Measurements from ENCODE around the gene SPG7.

DNA sequence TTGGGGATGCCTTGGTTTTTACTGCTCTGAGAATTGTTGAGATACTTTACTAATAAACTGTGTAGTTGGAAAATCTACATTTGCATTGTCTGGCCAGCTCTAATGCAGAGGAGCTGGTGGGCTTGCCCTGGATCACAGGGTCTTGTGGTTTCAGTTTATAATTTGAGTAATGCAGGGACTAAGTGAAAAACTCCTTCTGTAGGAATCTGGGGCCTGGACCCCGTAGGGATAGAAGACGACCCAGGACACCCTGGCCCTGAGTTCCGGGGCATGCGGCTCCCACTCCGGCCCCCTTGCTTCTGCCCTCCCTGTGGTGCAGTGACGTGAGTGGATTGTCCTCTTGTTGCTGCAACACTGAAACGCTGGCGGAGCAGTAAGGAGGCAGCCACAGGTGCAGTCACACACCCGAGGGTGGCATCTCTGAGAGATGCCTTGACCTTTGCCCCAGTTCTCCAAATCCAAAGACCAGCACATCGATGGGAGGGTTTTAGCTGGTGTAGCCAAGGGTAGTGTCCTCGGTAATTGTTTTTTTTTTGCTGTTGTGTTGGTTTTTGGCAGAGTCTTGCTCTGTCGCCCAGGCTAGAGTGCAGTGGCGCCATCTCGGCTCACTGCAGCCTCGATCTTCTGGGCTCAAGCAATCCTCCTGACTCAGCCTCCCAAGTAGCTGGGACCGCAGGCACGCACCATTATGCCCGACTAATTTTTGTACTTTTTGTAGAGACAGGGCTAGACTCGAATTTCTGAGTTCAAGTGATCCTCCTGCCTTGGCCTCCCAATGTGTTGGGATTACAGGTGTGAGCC lies 49.7 kb downstream of the SPG7 start:
- TF ChIP-seq, protein P1, sequence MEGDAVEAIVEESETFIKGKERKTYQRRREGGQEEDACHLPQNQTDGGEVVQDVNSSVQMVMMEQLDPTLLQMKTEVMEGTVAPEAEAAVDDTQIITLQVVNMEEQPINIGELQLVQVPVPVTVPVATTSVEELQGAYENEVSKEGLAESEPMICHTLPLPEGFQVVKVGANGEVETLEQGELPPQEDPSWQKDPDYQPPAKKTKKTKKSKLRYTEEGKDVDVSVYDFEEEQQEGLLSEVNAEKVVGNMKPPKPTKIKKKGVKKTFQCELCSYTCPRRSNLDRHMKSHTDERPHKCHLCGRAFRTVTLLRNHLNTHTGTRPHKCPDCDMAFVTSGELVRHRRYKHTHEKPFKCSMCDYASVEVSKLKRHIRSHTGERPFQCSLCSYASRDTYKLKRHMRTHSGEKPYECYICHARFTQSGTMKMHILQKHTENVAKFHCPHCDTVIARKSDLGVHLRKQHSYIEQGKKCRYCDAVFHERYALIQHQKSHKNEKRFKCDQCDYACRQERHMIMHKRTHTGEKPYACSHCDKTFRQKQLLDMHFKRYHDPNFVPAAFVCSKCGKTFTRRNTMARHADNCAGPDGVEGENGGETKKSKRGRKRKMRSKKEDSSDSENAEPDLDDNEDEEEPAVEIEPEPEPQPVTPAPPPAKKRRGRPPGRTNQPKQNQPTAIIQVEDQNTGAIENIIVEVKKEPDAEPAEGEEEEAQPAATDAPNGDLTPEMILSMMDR (IDR thresholded peaks at IDR 0.05; ENCODE audit: low read depth, low read length), result no peak
- no peak for TF ChIP-seq POLR2A (IDR thresholded peaks at IDR 0.05; ENCODE audit: extremely low read depth, insufficient read length)

Measured in NB4 (cell line).